Mucosa of descending colon (tissue), 3 donors: ENCODE data around the gene NACC2. TPM values are rescaled to one million over a fixed set of nuclear protein-coding genes. Genes with fewer than 3 reads are reported as not detected.

Experiments
- ATAC-seq: fragments of 200-7000 bp; cut with Tn5 transposase; one replicate; pipeline ENCODE4 v1.9.1; 2020; ENCODE audit warnings: mild to moderate bottlenecking, moderate library complexity
- DNase-seq, 3 donors: peaks; one replicate each; pipeline ENCODE4 v3.0.0-alpha.2; 2020
- H3K36me3 ChIP-seq: fragments of 200-600 bp; one replicate; pipeline ENCODE4 v1.8.0; 2021; ENCODE audit warnings: low read depth, mild to moderate bottlenecking
- H3K4me1 ChIP-seq: fragments of 200-600 bp; one replicate; pipeline ENCODE4 v1.8.0; 2021; ENCODE audit warnings: low read depth, mild to moderate bottlenecking
- H3K4me3 ChIP-seq: fragments of 200-600 bp; one replicate; pipeline ENCODE4 v1.8.0; 2021; ENCODE audit warnings: mild to moderate bottlenecking
- H3K9me3 ChIP-seq: fragments of 200-600 bp; one replicate; pipeline ENCODE4 v1.8.0; 2021; ENCODE audit warnings: mild to moderate bottlenecking
- intact Hi-C, 2 donors: fragments of 100-400 bp; cut with DNase I in 1 of 2; cut with micrococcal nuclease in 1 of 2; formaldehyde crosslinking; loops; one replicate each; pipeline versions ENCODE4 v1.11.0 to v1.11.1; 2022; cut with DNase I, micrococcal nuclease
- total RNA-seq, 3 donors: library from RNA; stranded (reverse); fragmentation: NEBNext Ultra II Directional in 2 of 3; extraction: Animal tissue kit (Norgen Biotek cat#: 25700) in 2 of 3; gene quantifications; one replicate each; pipeline versions ENCODE4 v1.2.1 to v1.2.4, GENCODE V29; 2021 to 2023
- TF ChIP-seq, protein P1 (sequence below): fragments of 200-600 bp; IDR thresholded peaks from one replicate; pipeline ENCODE4 v1.8.0; 2022; ENCODE audit warnings: antibody characterized with exemption, mild to moderate bottlenecking
- donor health status: DM: no; HTN: no; CAD: no; lungs with moderate emphysema.
- donor health status: DM: no; HTN: no; CAD: no.
- donor health status: DM: no; HTN: yes; CAD: no.

NACC2 gene
- total RNA-seq, 3 donors from 2014 or later = 15.9 to 81.3 (median 22.1) TPM

DNA sequence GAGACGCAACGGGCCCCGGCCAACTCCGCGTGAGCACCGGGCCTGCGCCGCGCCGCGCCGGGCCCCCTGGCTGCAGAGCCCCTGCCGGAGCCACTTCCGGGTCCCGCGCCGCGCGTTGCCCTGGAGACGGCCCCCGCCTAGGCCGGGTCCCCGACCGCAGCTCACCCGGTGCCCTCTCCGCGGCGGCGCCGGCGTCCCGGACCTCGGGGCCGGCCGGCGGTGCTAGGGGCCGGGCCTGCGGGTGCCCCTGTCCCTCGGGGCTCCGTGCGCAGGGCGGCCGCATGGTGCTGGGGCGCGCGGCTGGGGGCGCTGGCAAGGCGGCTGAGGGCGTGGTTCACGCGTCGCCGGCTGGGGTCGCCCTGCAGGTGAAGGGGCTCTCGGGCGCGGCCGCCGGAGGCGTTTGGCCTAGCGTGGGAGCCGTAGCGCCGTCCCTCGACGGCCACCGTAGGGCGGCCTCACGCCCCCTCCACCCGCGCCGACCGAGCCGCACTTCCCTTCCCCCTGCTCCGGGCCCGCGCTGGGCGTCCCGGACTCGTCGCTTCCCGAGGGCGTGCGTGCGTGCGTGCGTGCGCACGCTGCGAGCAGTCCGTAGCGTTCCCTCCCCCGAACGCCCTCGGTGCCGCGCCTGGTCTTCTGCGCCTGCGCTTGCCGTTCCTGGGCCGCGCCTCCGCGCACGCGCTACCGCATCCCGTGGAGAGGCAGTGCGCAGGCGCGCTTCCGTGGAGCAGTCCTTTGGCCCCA lies 23.4 kb upstream of the NACC2 start, which contains the start of gene TMEM250:
TMEM250 (minus strand) TSS at position 556 of the 741 bp plus-strand sequence. CDS start 1,975 bp downstream, outside the sequence.
- ATAC-seq = peak; percentile 89
- DNase-seq = peak; percentile 95 to 98 (median 98)
- Histone ChIP-seq H3K4me3 (peak within 1 kb of the TSS; percentile 60), H3K9me3 (no peaks in the 10 kb centered on the region), H3K4me1 (peaks cover 32% of the 10 kb centered on the region), H3K36me3 (peaks cover 5% of the 10 kb centered on the region)
- intact Hi-C loops = no loop called here
- TF ChIP-seq, protein P1, sequence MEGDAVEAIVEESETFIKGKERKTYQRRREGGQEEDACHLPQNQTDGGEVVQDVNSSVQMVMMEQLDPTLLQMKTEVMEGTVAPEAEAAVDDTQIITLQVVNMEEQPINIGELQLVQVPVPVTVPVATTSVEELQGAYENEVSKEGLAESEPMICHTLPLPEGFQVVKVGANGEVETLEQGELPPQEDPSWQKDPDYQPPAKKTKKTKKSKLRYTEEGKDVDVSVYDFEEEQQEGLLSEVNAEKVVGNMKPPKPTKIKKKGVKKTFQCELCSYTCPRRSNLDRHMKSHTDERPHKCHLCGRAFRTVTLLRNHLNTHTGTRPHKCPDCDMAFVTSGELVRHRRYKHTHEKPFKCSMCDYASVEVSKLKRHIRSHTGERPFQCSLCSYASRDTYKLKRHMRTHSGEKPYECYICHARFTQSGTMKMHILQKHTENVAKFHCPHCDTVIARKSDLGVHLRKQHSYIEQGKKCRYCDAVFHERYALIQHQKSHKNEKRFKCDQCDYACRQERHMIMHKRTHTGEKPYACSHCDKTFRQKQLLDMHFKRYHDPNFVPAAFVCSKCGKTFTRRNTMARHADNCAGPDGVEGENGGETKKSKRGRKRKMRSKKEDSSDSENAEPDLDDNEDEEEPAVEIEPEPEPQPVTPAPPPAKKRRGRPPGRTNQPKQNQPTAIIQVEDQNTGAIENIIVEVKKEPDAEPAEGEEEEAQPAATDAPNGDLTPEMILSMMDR = no peak

- peak in 2 of 3 donors; percentile 73 for DNase-seq
- Histone ChIP-seq H3K36me3 (peaks cover 5% of the 10 kb centered on the region), H3K4me1 (peaks cover 29% of the 10 kb centered on the region), H3K4me3 (peak overlapping the region; percentile 60), H3K9me3 (no peaks in the 10 kb centered on the region)
- ATAC-seq = peak; percentile 53
- TF ChIP-seq, protein P1 = no peak
- intact Hi-C loops = no loop called here
Observed at GRCh38 chr9:136117916-136118319, 22.8 kb upstream of the NACC2 start.

DNA sequence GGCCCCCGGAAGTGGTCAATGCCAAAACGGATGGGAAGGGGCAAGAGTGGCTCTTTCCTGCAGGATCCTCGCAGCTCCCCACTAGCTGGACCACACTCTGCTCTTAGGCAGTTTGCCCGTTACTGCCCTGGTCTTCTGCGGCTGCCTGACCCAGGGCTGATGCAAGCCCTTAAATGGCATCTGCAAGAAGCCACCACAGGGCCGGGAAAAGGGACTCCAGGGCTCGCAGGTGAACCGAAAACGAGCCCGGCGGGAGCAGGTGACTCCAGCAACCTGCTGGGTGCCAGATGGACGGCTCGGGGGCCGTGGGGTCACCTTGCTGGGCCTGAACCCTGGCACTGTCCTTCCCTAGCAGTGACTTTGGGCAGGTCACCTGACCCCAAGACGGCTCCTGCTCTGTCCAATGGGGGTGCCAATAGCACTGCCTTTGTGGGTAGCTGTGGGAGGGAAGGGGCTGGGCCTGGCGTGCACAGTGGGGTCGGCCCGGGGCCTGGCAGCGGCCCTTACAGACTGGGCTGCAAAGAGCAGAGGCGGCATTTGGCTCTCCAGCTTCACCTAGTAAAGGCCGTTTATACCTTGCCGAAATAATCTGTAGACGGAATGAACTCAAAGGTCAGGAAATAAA lies 22.3 kb upstream of the NACC2 start:
- peaks cover 26% of the 10 kb centered on the region for H3K4me1 ChIP-seq
- H3K36me3 ChIP-seq = peaks cover 5% of the 10 kb centered on the region
- no peak for ATAC-seq
- intact Hi-C loops = no loop called here
- H3K4me3 ChIP-seq = peak overlapping the region; percentile 60
- peak in 2 of 3 donors; percentile 66 to 67 for DNase-seq
- TF ChIP-seq, protein P1 = no peak
- no peaks in the 10 kb centered on the region for H3K9me3 ChIP-seq

DNA sequence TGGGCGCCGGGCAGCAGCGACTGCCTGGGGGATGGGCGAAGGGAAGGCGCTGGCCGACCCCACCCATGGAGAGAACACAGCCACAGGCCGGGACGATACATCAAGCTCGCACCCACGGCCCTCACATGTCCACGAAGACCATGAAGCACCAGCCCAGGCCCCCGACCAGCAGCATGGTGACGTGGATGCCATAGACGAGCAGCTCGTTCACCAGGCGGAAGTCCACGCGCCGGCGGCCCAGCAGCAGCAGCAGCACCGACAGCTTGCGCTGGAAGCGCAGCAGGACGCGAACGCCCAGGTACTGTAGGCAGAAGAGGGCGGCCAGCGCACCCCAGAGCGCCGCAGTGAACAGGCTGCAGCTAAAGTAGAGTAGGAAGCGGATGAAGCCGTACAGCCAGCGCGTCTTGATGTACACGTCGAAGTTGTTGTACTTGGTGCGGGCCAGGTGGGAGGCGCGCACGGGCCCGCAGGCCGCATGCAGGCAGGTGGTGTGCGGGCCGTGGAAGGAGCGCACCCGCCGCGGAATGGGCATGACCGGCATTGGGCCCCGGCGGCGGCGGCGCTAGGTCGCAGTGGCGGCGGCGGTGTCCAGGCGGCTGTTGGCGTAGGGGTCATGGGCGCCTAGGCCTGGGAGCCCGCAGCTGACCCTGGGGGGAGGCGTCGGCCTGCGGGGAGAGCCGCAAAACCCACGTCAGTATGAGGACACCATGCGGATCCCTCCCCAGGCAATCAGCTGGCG lies 21.4 kb upstream of the NACC2 start:
- H3K9me3 ChIP-seq = no peaks in the 10 kb centered on the region
- no peak for ATAC-seq
- H3K4me3 ChIP-seq = no peak overlapping the region
- H3K4me1 ChIP-seq = peaks cover 26% of the 10 kb centered on the region
- intact Hi-C loops = no loop called here
- TF ChIP-seq, protein P1 = no peak
- DNase-seq = no peak
- peaks cover 5% of the 10 kb centered on the region for H3K36me3 ChIP-seq

GRCh38 chr9:136115641-136116359 lies 20.7 kb upstream of the NACC2 start:
- TF ChIP-seq, protein P1 = no peak
- H3K9me3 ChIP-seq = no peaks in the 10 kb centered on the region
- H3K4me1 ChIP-seq = peaks cover 26% of the 10 kb centered on the region
- no peak overlapping the region for H3K4me3 ChIP-seq
- DNase-seq (peak in 1 of 3 donors; percentile 6), ATAC-seq (no peak)
- intact Hi-C loops = no loop called here
- H3K36me3 ChIP-seq = peaks cover 5% of the 10 kb centered on the region
